ENCODE results near the gene DAND5.

Gene DAND5

GRCh38 chr19:13008926-13009787 lies 39.8 kb downstream of the DAND5 start:
- TF ChIP-seq POLR2A (IDR thresholded peaks at IDR 0.05; ENCODE audit: low read depth, low read length) (no peak), POLR2AphosphoS5 (IDR thresholded peaks at IDR 0.05; ENCODE audit: low read depth, low read length) (no peak), TAF1 (IDR thresholded peaks at IDR 0.05; ENCODE audit: borderline replicate concordance, low read depth, low read length) (no peak)
- no peak for DNase-seq (ENCODE audit: insufficient read length)
- FAIRE-seq: no peak

GRCh38 chr19:13010038-13010991 lies 40.9 kb downstream of the DAND5 start:
- no peak for DNase-seq (ENCODE audit: insufficient read length)
- TF ChIP-seq TAF1 (IDR thresholded peaks at IDR 0.05; ENCODE audit: borderline replicate concordance, low read depth, low read length): no peak
- TF ChIP-seq POLR2AphosphoS5 (IDR thresholded peaks at IDR 0.05; ENCODE audit: low read depth, low read length): no peak
- TF ChIP-seq POLR2A (IDR thresholded peaks at IDR 0.05; ENCODE audit: low read depth, low read length): no peak
- FAIRE-seq: no peak

DNA sequence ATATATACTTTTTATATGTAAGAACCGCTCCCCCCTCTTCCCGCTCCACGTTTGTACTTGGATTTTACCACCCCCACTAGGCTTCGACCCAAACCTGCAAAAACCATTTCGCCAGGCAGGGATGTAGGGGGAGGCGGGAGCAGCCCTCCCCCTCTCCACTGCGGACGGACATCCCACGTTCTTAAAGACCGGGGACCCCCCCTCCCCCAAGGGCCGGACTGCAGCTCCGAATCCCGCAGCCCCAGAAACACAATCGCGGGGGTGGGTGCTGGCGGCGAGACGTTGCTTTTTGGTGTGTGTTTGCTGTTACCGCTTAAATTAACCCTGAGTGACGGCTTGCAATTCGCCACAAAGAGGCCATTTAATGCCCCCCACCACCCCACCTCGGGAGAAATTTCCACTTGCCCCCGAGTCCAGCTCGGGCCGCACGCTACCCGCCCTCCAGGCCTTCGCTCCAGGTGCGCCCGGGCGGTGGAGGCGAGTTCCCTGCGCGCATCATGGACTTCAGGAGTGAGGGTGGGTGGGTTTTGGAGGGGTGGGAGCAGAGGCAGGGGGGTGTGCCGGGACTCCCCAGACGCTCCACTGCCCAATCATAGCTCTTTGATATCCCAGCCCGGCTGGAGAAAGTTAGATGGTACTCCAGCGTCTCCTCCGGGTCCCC lies 41.7 kb downstream of the DAND5 start:
- TF ChIP-seq POLR2AphosphoS5 (IDR thresholded peaks at IDR 0.05; ENCODE audit: low read depth, low read length) (no peak), POLR2A (IDR thresholded peaks at IDR 0.05; ENCODE audit: low read depth, low read length) (no peak), TAF1 (IDR thresholded peaks at IDR 0.05; ENCODE audit: borderline replicate concordance, low read depth, low read length) (no peak)
- DNase-seq (ENCODE audit: insufficient read length): no peak
- no peak for FAIRE-seq

- TF ChIP-seq POLR2AphosphoS5 (IDR thresholded peaks at IDR 0.05; ENCODE audit: low read depth, low read length) (no peak), POLR2A (IDR thresholded peaks at IDR 0.05; ENCODE audit: low read depth, low read length) (no peak), TAF1 (IDR thresholded peaks at IDR 0.05; ENCODE audit: borderline replicate concordance, low read depth, low read length) (no peak)
- DNase-seq (ENCODE audit: insufficient read length) (no peak), FAIRE-seq (no peak)
These were observed 42.4 kb downstream of the DAND5 start for GRCh38 chr19:13011653-13012389.

GRCh38 chr19:13012390-13012689 lies 43.0 kb downstream of the DAND5 start:
- FAIRE-seq: no peak
- no peak for DNase-seq (ENCODE audit: insufficient read length)
- no peak for TF ChIP-seq POLR2A (IDR thresholded peaks at IDR 0.05; ENCODE audit: low read depth, low read length)
- no peak for TF ChIP-seq TAF1 (IDR thresholded peaks at IDR 0.05; ENCODE audit: borderline replicate concordance, low read depth, low read length)

DNA sequence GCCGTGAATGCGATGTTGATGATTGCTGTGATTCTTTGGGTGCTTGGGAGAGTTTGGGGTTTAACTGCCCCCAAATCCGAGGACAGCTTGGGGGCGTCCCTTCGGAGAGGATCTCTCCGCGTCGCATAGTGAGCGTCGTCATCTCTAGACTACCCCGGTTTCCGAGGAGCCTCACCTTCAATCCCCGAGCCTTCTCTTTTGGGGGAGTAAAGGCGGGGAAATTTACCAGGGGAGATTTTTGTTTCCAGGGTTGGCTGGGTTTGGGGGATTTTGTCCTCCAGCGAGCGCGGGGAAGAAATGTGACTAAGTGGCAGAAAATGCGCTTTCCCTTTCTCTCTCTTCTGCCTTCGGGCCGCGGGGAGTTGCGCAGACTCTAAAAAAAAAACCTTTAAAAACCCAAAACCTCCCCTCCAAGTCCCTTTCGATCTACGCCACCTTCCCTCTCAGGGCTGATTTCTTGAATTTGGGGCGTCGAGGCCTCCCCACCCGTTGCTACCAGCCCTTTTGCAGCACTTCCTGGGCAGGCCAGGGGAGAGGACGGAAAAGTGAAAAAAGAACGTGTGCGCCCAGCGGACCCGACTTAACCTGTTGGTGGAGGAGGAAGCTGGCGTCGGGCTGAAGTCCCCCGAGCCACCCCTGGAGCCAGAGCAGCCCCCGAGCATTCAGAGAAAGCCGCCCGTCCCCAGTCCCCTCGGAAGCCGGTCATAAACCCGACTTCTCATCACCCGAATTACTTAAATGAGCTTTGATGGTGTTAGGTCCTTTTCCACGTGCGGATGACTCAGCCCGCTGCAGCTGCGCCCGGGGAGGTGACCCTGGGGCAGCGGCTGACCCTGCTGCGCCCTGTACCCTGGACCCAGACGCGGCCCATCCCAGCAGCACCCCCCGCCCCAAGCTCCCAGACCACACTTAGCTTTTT lies 43.6 kb downstream of the DAND5 start:
- FAIRE-seq (peak; percentile 67), DNase-seq (ENCODE audit: insufficient read length) (peak; percentile 58)
- no peak for TF ChIP-seq POLR2AphosphoS5 (IDR thresholded peaks at IDR 0.05; ENCODE audit: low read depth, low read length)
- TF ChIP-seq TAF1 (IDR thresholded peaks at IDR 0.05; ENCODE audit: borderline replicate concordance, low read depth, low read length): no peak
- no peak for TF ChIP-seq POLR2A (IDR thresholded peaks at IDR 0.05; ENCODE audit: low read depth, low read length)

- TF ChIP-seq POLR2AphosphoS5 (IDR thresholded peaks at IDR 0.05; ENCODE audit: low read depth, low read length): no peak
- FAIRE-seq (no peak), DNase-seq (ENCODE audit: insufficient read length) (no peak)
These were observed 44.3 kb downstream of the DAND5 start for GRCh38 chr19:13013649-13014048.

DNA sequence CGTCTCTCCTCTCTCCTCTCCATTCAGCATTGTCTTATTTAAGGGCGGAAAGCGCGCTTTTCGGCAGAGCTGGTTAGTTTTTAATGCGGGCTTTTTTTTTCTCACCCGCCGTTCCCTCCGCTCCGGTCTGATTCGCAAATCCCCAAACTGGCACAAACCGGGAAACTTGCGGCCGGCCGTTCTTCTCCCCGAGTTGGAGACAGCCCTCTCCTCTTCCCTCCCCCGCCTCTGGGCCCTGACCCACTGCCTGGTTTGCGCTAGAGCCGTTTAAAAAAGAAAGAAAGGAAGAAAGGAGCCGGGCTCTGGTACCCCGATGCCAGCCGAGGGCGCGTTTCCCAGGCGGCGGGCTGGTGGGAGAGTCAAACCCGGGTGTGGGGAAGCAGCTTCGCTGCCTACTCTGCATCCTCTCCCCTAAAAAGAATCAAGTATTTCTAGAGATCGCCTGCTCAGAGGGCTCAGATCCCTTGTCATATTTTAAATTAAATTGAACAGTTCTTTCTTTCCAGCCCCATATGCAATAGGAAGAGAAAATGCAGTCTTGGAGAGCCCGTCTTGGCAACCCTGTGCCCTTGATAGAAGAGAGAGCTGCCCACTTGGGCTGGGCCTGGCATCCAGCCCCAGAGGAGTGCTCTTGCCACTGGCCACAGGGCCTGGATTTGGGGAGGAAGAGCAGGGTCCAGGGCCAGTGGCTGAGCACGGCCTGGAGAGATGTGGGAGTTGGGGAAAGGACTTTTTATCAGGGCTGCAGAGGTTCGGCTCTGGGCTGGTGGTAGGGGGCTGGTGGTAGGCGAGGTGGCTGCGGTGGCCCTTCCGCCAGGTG lies 44.9 kb downstream of the DAND5 start:
- FAIRE-seq: no peak
- DNase-seq (ENCODE audit: insufficient read length): no peak
- no peak for TF ChIP-seq POLR2A (IDR thresholded peaks at IDR 0.05; ENCODE audit: low read depth, low read length)
- no peak for TF ChIP-seq POLR2AphosphoS5 (IDR thresholded peaks at IDR 0.05; ENCODE audit: low read depth, low read length)
- no peak for TF ChIP-seq TAF1 (IDR thresholded peaks at IDR 0.05; ENCODE audit: borderline replicate concordance, low read depth, low read length)

GRCh38 chr19:13014921-13015280 lies 45.5 kb downstream of the DAND5 start:
- TF ChIP-seq POLR2AphosphoS5 (IDR thresholded peaks at IDR 0.05; ENCODE audit: low read depth, low read length) (no peak), TAF1 (IDR thresholded peaks at IDR 0.05; ENCODE audit: borderline replicate concordance, low read depth, low read length) (no peak), POLR2A (IDR thresholded peaks at IDR 0.05; ENCODE audit: low read depth, low read length) (no peak)
- DNase-seq (ENCODE audit: insufficient read length) (no peak), FAIRE-seq (no peak)

Data from GM12892 (cell line).